ENCODE measurements around the gene STK10. TPM values are rescaled to one million over a fixed set of nuclear protein-coding genes. Genes with fewer than 3 reads are reported as not detected.

Gene STK10
- total RNA-seq, 1 donor: 27.1 TPM

DNA sequence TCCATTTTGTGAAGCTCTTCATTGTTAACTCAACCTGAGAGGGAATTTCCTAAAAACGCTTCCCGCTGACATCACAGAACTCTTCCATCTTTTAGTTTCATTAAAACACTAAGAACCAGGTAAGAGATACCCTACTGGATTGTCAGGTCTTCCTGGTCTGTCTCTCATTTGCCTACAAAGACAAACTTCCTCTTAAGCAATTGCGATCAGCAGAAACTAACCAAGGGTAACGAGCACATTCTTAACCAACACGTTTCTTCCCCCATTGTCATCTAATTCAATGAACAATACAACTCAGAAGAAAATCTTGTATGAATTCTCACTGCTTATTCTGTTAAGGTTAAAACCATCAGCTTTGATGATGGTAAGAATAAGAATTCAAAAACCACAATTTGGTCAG, 188.1 kb downstream of the STK10 start:
- no peak overlapping the region for H3K27ac ChIP-seq (ENCODE audit: low read depth, low read length)
- peaks cover 85% of the 10 kb centered on the region for H4K20me1 ChIP-seq (ENCODE audit: insufficient read depth, low read length)
- peaks cover 98% of the 10 kb centered on the region for H3K79me2 ChIP-seq (ENCODE audit: insufficient read depth, low read length)
- H3K36me3 ChIP-seq (ENCODE audit: insufficient read depth, low read length): no peaks in the 10 kb centered on the region
- H3K27me3 ChIP-seq (ENCODE audit: insufficient read depth, low read length): no peaks in the 10 kb centered on the region
- peaks cover 25% of the 10 kb centered on the region for H3K4me1 ChIP-seq (ENCODE audit: insufficient read depth, low read length)
- no peak for DNase-seq (ENCODE audit: insufficient read length, low spot score, missing footprints)
- no peak overlapping the region for H3K4me3 ChIP-seq (ENCODE audit: insufficient read depth, low read length)
- no peak for TF ChIP-seq CTCF (IDR thresholded peaks at IDR 0.05; ENCODE audit: extremely low read depth, low read depth, low read length)
- H3K9me3 ChIP-seq (ENCODE audit: low read depth, low read length): no peaks in the 10 kb centered on the region
- H3K4me2 ChIP-seq (ENCODE audit: insufficient read depth, low read length): no peak overlapping the region
- H2AFZ ChIP-seq (ENCODE audit: low read length): no peak overlapping the region

DNA sequence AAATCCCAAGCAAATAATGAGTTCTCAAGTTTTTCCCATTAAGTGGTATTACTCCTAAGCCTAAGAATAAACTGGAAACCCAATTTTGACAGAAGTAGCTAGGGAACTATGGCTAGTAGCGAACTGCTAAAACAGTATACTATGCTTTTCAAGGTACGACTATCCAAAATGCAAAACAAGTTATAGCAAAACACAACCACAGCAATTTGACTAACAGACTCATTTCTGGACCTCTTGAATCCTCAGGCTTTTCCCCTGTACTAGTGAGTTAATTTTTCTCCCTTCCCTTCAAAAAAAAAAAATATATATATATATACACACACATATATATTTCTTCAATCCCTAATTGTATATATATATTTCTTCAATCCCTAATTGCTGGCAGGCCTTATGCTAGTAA, 188.9 kb downstream of the STK10 start:
- DNase-seq (ENCODE audit: insufficient read length, low spot score, missing footprints): no peak
- Histone ChIP-seq H3K27me3 (ENCODE audit: insufficient read depth, low read length) (no peaks in the 10 kb centered on the region), H2AFZ (ENCODE audit: low read length) (no peak overlapping the region), H3K4me1 (ENCODE audit: insufficient read depth, low read length) (peaks cover 17% of the 10 kb centered on the region), H3K27ac (ENCODE audit: low read depth, low read length) (no peak overlapping the region), H3K4me2 (ENCODE audit: insufficient read depth, low read length) (no peak overlapping the region), H3K36me3 (ENCODE audit: insufficient read depth, low read length) (no peaks in the 10 kb centered on the region), H3K79me2 (ENCODE audit: insufficient read depth, low read length) (peaks cover 97% of the 10 kb centered on the region), H4K20me1 (ENCODE audit: insufficient read depth, low read length) (peaks cover 82% of the 10 kb centered on the region), H3K9me3 (ENCODE audit: low read depth, low read length) (no peaks in the 10 kb centered on the region), H3K4me3 (ENCODE audit: insufficient read depth, low read length) (no peak overlapping the region)
- TF ChIP-seq CTCF (IDR thresholded peaks at IDR 0.05; ENCODE audit: extremely low read depth, low read depth, low read length): no peak

DNA sequence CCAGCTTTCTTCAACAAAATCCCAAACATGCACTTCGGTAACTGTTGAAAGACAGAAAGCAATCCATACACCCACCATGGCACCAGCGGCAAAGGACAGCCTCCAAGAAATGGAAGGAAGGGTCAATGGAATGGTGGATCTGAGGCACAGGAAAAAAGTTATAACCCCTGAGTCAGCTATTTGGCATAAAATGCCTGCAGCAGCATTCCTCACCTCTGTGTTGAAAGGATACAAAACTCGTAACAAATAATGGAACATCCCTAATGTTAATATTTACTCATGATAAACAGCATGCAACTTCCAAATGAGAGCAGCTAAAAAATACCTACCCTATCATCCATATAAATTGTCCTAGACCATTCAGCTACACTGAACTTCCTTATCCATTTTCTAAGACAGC, 191.0 kb downstream of the STK10 start:
- no peak overlapping the region for H3K4me3 ChIP-seq (ENCODE audit: insufficient read depth, low read length)
- H3K36me3 ChIP-seq (ENCODE audit: insufficient read depth, low read length): no peaks in the 10 kb centered on the region
- H3K4me2 ChIP-seq (ENCODE audit: insufficient read depth, low read length): no peak overlapping the region
- peaks cover 97% of the 10 kb centered on the region for H3K79me2 ChIP-seq (ENCODE audit: insufficient read depth, low read length)
- TF ChIP-seq CTCF (IDR thresholded peaks at IDR 0.05; ENCODE audit: extremely low read depth, low read depth, low read length): no peak
- peaks cover 68% of the 10 kb centered on the region for H4K20me1 ChIP-seq (ENCODE audit: insufficient read depth, low read length)
- H2AFZ ChIP-seq (ENCODE audit: low read length): no peak overlapping the region
- H3K27me3 ChIP-seq (ENCODE audit: insufficient read depth, low read length): no peaks in the 10 kb centered on the region
- H3K4me1 ChIP-seq (ENCODE audit: insufficient read depth, low read length): peaks cover 4% of the 10 kb centered on the region
- no peak overlapping the region for H3K27ac ChIP-seq (ENCODE audit: low read depth, low read length)
- no peaks in the 10 kb centered on the region for H3K9me3 ChIP-seq (ENCODE audit: low read depth, low read length)
- no peak for DNase-seq (ENCODE audit: insufficient read length, low spot score, missing footprints)

DNA sequence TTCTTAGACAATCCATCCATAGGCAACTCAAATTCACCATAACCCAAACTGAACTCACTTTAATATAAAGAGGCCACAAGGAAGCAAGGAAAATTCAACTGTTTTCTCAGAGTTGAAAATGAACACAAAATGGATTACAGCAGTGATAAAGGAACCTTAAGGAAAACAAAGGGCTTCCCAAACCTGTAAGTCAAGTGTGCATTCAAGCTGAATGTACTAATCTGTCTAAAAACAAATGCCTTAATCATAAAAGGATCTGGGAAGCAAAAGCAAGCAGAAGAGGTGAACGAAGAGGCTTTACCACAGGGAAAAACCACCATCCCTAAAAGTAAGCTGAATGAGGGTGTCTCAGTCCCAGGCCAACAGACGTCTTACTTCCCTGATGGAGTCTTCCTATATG, 195.2 kb downstream of the STK10 start:
- H3K27ac ChIP-seq (ENCODE audit: low read depth, low read length): no peak overlapping the region
- no peaks in the 10 kb centered on the region for H3K9me3 ChIP-seq (ENCODE audit: low read depth, low read length)
- H3K4me2 ChIP-seq (ENCODE audit: insufficient read depth, low read length): no peak overlapping the region
- H2AFZ ChIP-seq (ENCODE audit: low read length): no peak overlapping the region
- H3K4me3 ChIP-seq (ENCODE audit: insufficient read depth, low read length): no peak overlapping the region
- H4K20me1 ChIP-seq (ENCODE audit: insufficient read depth, low read length): peaks cover 58% of the 10 kb centered on the region
- no peaks in the 10 kb centered on the region for H3K27me3 ChIP-seq (ENCODE audit: insufficient read depth, low read length)
- H3K4me1 ChIP-seq (ENCODE audit: insufficient read depth, low read length): peaks cover 19% of the 10 kb centered on the region
- no peak for DNase-seq (ENCODE audit: insufficient read length, low spot score, missing footprints)
- TF ChIP-seq CTCF (IDR thresholded peaks at IDR 0.05; ENCODE audit: extremely low read depth, low read depth, low read length): no peak
- no peaks in the 10 kb centered on the region for H3K36me3 ChIP-seq (ENCODE audit: insufficient read depth, low read length)
- H3K79me2 ChIP-seq (ENCODE audit: insufficient read depth, low read length): peaks cover 92% of the 10 kb centered on the region
